Natural killer cell (primary cell): ENCODE data around the gene TLL2. TPM values are rescaled to one million over a fixed set of nuclear protein-coding genes. Genes with fewer than 3 reads are reported as not detected.
A peak's percentile ranks its signal among the peaks of the same experiment; 100 is the strongest.

ENCODE experiments used
- ATAC-seq, 3 donors: fragments of 150-1000 bp in 2 of 3; fragments of 200-7000 bp in 1 of 3; cut with Tn5 transposase; 1 replicate in 1 of 3; 2 replicates in 2 of 3; pipeline ENCODE4 v1.10.0; 2021; ENCODE audit warnings: mild to moderate bottlenecking in 2 of 3, moderate library complexity in 2 of 3
- DNase-seq, 2 donors: peaks; one replicate each; pipeline versions ENCODE4 v3.0.0 to v3.0.0-alpha.2; 2013 to 2021; ENCODE audit warnings: mixed read lengths in 1 of 2
- H3K27ac ChIP-seq: one replicate; pipeline ENCODE4 v1.5.1; 2013; ENCODE audit warnings: mild to moderate bottlenecking, low read length
- H3K27me3 ChIP-seq: one replicate; pipeline ENCODE4 v1.6.1; 2013; ENCODE audit warnings: low read length; ENCODE audit not compliant: control insufficient read depth, insufficient read depth
- H3K36me3 ChIP-seq: one replicate; pipeline ENCODE4 v1.6.1; 2013; ENCODE audit warnings: low read length; ENCODE audit not compliant: control insufficient read depth, insufficient read depth
- H3K4me1 ChIP-seq: one replicate; pipeline ENCODE4 v1.6.1; 2013; ENCODE audit warnings: low read length; ENCODE audit not compliant: control insufficient read depth, insufficient read depth
- H3K4me3 ChIP-seq: one replicate; pipeline ENCODE4 v1.5.1; 2013; ENCODE audit warnings: low read length
- H3K9me3 ChIP-seq: one replicate; pipeline ENCODE4 v1.6.1; 2013; ENCODE audit warnings: low read length; ENCODE audit not compliant: control insufficient read depth, insufficient read depth
- H3K27ac Mint-ChIP-seq, 2 donors: one replicate each; pipeline ENCODE4 v1.8.0; 2022; ENCODE audit warnings: mild to moderate bottlenecking in 2 of 2, mixed read lengths in 2 of 2, moderate library complexity in 1 of 2
- H3K27me3 Mint-ChIP-seq, 2 donors: one replicate each; pipeline ENCODE4 v1.8.0; 2022; ENCODE audit warnings: low read depth in 2 of 2, mixed read lengths in 2 of 2
- H3K36me3 Mint-ChIP-seq: one replicate; pipeline ENCODE4 v1.8.0; 2022; ENCODE audit warnings: mixed read lengths
- H3K4me1 Mint-ChIP-seq, 2 donors: one replicate each; pipeline ENCODE4 v1.8.0; 2022; ENCODE audit warnings: mixed read lengths in 2 of 2
- H3K4me3 Mint-ChIP-seq: one replicate; pipeline ENCODE4 v1.8.0; 2022; ENCODE audit warnings: mild to moderate bottlenecking, moderate library complexity, mixed read lengths
- H3K9me3 Mint-ChIP-seq, 2 donors: one replicate each; pipeline ENCODE4 v1.8.0; 2022; ENCODE audit warnings: mixed read lengths in 2 of 2
- WGBS: methylation state at CpG from one replicate; pipeline ENCODE4 v1.1.7; 2013; ENCODE audit warnings: missing lambda C conversion rate; ENCODE audit not compliant: insufficient coverage; 5-methylcytosine and 5-hydroxymethylcytosine counted together
- intact Hi-C: fragments of 100-400 bp; cut with micrococcal nuclease; formaldehyde crosslinking; loops from one replicate; pipeline ENCODE4 v1.14.2; 2022
- total RNA-seq, 4 donors: library from RNA; stranded (reverse); fragments of 120-200 nt in 1 of 4; gene quantifications; one replicate each; pipeline versions ENCODE4 v1.2.3 to v1.2.4, GENCODE V29; 2013 to 2022
- TF ChIP-seq, protein P1 (sequence below): fragments of 200-600 bp; IDR thresholded peaks from one replicate; pipeline ENCODE4 v1.8.0; 2022; ENCODE audit warnings: antibody characterized with exemption

TLL2 gene
- total RNA-seq, 3 donors from 2014 or later (not counting 1 experiment from before 2014, with no cell fraction given): not detected

DNA sequence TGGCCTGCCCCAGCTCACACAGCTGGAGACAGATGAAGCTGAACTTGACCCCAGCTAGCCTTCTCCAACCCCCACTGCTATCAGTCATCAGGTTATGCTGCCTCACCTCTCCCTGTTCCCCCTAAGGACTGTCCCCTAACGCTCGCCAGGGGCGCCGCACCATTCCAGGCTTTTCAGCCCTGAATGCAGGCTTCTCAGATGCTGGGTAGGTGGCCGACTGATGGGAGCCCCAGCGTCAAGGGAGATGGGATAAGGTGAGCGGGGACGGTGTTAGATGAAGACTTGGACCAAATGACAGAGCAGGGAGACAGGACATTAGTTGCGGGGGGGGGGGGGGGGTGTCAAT lies 139.1 kb downstream of the TLL2 start:
- TF ChIP-seq, protein P1, sequence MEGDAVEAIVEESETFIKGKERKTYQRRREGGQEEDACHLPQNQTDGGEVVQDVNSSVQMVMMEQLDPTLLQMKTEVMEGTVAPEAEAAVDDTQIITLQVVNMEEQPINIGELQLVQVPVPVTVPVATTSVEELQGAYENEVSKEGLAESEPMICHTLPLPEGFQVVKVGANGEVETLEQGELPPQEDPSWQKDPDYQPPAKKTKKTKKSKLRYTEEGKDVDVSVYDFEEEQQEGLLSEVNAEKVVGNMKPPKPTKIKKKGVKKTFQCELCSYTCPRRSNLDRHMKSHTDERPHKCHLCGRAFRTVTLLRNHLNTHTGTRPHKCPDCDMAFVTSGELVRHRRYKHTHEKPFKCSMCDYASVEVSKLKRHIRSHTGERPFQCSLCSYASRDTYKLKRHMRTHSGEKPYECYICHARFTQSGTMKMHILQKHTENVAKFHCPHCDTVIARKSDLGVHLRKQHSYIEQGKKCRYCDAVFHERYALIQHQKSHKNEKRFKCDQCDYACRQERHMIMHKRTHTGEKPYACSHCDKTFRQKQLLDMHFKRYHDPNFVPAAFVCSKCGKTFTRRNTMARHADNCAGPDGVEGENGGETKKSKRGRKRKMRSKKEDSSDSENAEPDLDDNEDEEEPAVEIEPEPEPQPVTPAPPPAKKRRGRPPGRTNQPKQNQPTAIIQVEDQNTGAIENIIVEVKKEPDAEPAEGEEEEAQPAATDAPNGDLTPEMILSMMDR: no peak
- no peaks in the 10 kb centered on the region for H3K27me3 ChIP-seq
- H3K9me3 ChIP-seq: no peaks in the 10 kb centered on the region
- H3K27me3 Mint-ChIP-seq: peaks cover 22 to 35% of the 10 kb centered on the region in 2 donors
- H3K4me3 ChIP-seq: no peak overlapping the region
- H3K36me3 Mint-ChIP-seq: no peaks in the 10 kb centered on the region
- no peaks in the 10 kb centered on the region for H3K36me3 ChIP-seq
- DNase-seq (no peak), ATAC-seq (no peak)
- H3K27ac Mint-ChIP-seq: no peak overlapping the region
- 23% methylated on average over 9 of the region's 9 CpGs for WGBS
- H3K4me3 Mint-ChIP-seq: peak overlapping the region; percentile 52
- intact Hi-C loops: no loop called here
- peaks cover 16 to 19% of the 10 kb centered on the region in 2 donors for H3K4me1 Mint-ChIP-seq
- no peaks in the 10 kb centered on the region for H3K9me3 Mint-ChIP-seq
- H3K4me1 ChIP-seq: peaks cover 11% of the 10 kb centered on the region
- no peak overlapping the region for H3K27ac ChIP-seq

DNA sequence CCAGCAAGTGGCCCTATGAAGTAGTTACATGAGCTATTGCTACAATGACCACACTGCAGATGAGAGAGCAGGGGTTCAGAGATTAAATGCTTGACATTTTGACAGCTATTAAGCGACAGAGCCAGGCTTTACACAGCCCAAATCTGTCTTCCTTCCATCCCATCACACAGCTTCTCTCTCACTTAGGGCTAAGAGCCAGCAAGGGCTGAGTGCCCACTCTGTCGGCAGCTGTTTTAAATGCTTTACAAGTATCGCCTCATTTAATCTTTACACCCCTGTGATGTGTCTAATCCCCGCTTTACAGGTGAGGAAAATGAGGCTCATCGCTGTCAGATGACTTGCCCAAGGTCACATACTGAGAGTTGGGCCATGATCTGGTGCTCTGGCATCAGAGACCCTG lies 139.7 kb downstream of the TLL2 start:
- TF ChIP-seq, protein P1: no peak
- no peak for ATAC-seq
- Histone ChIP-seq H3K9me3 (no peaks in the 10 kb centered on the region), H3K4me3 (no peak overlapping the region), H3K36me3 (no peaks in the 10 kb centered on the region), H3K27ac (no peak overlapping the region), H3K4me1 (peaks cover 11% of the 10 kb centered on the region), H3K27me3 (no peaks in the 10 kb centered on the region)
- Mint-ChIP-seq H3K36me3 (no peaks in the 10 kb centered on the region), H3K9me3 (no peaks in the 10 kb centered on the region), H3K27ac (no peak overlapping the region), H3K27me3 (peaks cover 22 to 35% of the 10 kb centered on the region in 2 donors), H3K4me1 (peaks cover 16 to 19% of the 10 kb centered on the region in 2 donors), H3K4me3 (peak overlapping the region; percentile 52)
- intact Hi-C loops: no loop called here
- WGBS: 95% methylated on average over 5 of the region's 5 CpGs
- no peak for DNase-seq

DNA sequence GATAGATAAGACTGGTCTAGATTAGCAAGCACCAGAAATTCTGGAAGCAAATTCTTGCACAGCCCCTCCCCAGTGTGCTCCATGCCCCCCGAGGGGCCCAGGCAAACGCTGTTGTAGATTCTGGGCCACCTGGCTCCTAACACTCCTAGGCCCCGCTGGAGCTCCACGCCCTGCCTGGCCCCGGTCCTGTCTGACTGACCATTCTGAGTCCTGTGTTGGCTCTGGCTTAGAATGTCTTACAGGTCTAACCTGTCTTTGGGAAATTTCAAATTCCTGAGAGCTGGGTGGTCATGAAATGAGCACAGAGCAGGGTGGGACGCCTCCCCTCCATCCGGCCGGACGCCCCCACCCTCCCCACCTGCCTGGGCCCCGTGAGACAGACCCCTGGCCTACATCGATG lies 142.4 kb downstream of the TLL2 start:
- H3K27me3 ChIP-seq: no peaks in the 10 kb centered on the region
- no peaks in the 10 kb centered on the region for H3K9me3 ChIP-seq
- no peaks in the 10 kb centered on the region for H3K36me3 ChIP-seq
- ATAC-seq: no peak
- H3K9me3 Mint-ChIP-seq: no peaks in the 10 kb centered on the region
- no peaks in the 10 kb centered on the region for H3K36me3 Mint-ChIP-seq
- TF ChIP-seq, protein P1: no peak
- H3K4me1 Mint-ChIP-seq: peaks cover 16 to 19% of the 10 kb centered on the region in 2 donors
- peaks cover 11% of the 10 kb centered on the region for H3K4me1 ChIP-seq
- no peak for DNase-seq
- no peak overlapping the region for H3K27ac ChIP-seq
- H3K27ac Mint-ChIP-seq: no peak overlapping the region
- intact Hi-C loops: no loop called here
- H3K4me3 ChIP-seq: no peak overlapping the region
- peaks cover 22 to 28% of the 10 kb centered on the region in 2 donors for H3K27me3 Mint-ChIP-seq
- 92% methylated on average over 11 of the region's 11 CpGs for WGBS
- no peak overlapping the region for H3K4me3 Mint-ChIP-seq

DNA sequence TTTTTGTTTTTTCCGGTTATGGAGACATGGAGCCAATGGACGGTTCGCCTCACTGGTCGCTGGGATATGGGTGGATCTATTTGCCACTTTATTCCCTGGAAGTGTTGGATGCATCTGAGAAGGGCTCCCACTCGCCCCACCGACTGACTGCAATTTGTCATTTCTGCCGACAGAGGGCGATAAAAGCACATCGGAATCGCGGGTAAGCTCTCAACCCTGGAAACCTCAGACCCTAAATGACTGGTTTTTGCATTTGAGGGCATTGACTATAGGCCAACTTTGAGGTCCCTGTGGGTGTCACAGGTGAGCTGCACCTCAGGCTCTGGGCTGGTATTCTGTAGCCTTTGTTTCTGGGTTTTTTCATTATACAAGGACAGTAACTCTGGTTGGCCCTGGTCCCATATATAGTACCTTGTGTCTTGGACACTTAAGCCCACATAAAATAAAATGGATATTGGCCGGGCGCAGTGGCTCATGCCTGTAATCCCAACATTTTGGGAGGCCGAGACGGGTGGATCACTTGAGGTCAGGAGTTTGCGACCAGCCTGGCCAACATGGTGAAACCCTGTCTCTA lies 143.1 kb downstream of the TLL2 start:
- TF ChIP-seq, protein P1: peak; percentile 79
- Mint-ChIP-seq H3K4me3 (no peak overlapping the region), H3K36me3 (no peaks in the 10 kb centered on the region), H3K27me3 (peaks cover 21 to 25% of the 10 kb centered on the region in 2 donors), H3K9me3 (no peaks in the 10 kb centered on the region), H3K4me1 (peaks cover 13 to 16% of the 10 kb centered on the region in 2 donors), H3K27ac (no peak overlapping the region)
- Histone ChIP-seq H3K4me3 (no peak overlapping the region), H3K27me3 (no peaks in the 10 kb centered on the region), H3K36me3 (no peaks in the 10 kb centered on the region), H3K4me1 (peaks cover 11% of the 10 kb centered on the region), H3K27ac (no peak overlapping the region), H3K9me3 (no peaks in the 10 kb centered on the region)
- whole genome bisulfite sequencing: 37% methylated on average over 16 of the region's 16 CpGs
- ATAC-seq (peak in 2 of 3 donors; percentile 44 to 54), DNase-seq (peak; percentile 38 to 74)
- intact Hi-C loops: no loop called here
